AG04450 (cell line): ENCODE measurements around the gene TBX19. TPM values are rescaled to one million over a fixed set of nuclear protein-coding genes. Genes with fewer than 3 reads are reported as not detected.

Source experiments
- CTCF ChIA-PET: fragments of 300-600, 350-600 bp; formaldehyde crosslinking; extraction: SDS; loops from one replicate; lab custom pipeline; 2022; ENCODE audit warnings: antibody characterized with exemption, inconsistent platforms; lab: Charles Lee
- POLR2A ChIA-PET: fragments of 350-600 bp; formaldehyde crosslinking; extraction: SDS; loops from one replicate; lab custom pipeline; 2021; ENCODE audit warnings: antibody characterized with exemption, inconsistent platforms; lab: Yijun Ruan, JAX
- DNase-seq: peaks from one replicate; pipeline ENCODE4 v3.0.0-alpha.2; 2011; ENCODE audit warnings: low read depth, low spot score
- H3K27ac ChIP-seq: one replicate; pipeline ENCODE4 v1.5.1; 2012; ENCODE audit warnings: low read depth, low read length, control low read depth
- H3K27me3 ChIP-seq: one replicate; pipeline ENCODE4 v1.6.0; 2012; ENCODE audit warnings: low read length; ENCODE audit not compliant: control insufficient read depth, insufficient read depth
- H3K4me3 ChIP-seq: 2 replicates; pipeline ENCODE4 v1.5.1; 2011; ENCODE audit warnings: mild to moderate bottlenecking, low read depth, low read length, control low read depth
- H3K9me3 ChIP-seq: 2 replicates; pipeline ENCODE4 v1.5.1; 2012; ENCODE audit warnings: low read length; ENCODE audit not compliant: control insufficient read depth, insufficient read depth
- CTCF ChIP-seq: IDR thresholded peaks from 2 replicates; pipeline ENCODE4 v1.5.1; 2011; ENCODE audit warnings: low read depth, low read length, control low read depth, inconsistent platforms
- polyA plus RNA-seq: library from polyadenylated mRNA; depleted of rRNA; stranded (reverse); fragments of >200 nt; gene quantifications from 2 replicates; pipeline ENCODE4 v1.2.3, GENCODE V29; 2011

TBX19 gene
- polyA plus RNA-seq, 1 experiment, result 1.3 TPM

- H3K9me3 ChIP-seq, result no peaks in the 10 kb centered on the region
- ChIA-PET CTCF (interaction anchor here (0.9 to 1.9 kb wide), 3 partner anchors 11 to 164 kb away, joined by 4 to 11 read pairs (median 4); no protein-coding TSS in a partner anchor), POLR2A (no interaction called here)
- H3K27ac ChIP-seq, result no peak overlapping the region
- no peak for DNase-seq
- no peak for TF ChIP-seq CTCF
- H3K4me3 ChIP-seq, result no peak overlapping the region
- no peaks in the 10 kb centered on the region for H3K27me3 ChIP-seq
Measured at GRCh38 chr1:168246506-168246905, 34.2 kb upstream of the TBX19 start.

GRCh38 chr1:168252204-168252733, 28.4 kb upstream of the TBX19 start:
- H3K4me3 ChIP-seq, result no peak overlapping the region
- no peaks in the 10 kb centered on the region for H3K27me3 ChIP-seq
- CTCF ChIA-PET, result interaction anchor here (1.1 to 2.4 kb wide), 2 partner anchors 17 to 90 kb away, joined by 4 to 9 read pairs; no protein-coding TSS in a partner anchor
- no peak overlapping the region for H3K27ac ChIP-seq
- peaks cover 8% of the 10 kb centered on the region; the same call in 1 of the 2 replicates for H3K9me3 ChIP-seq
- no peak for TF ChIP-seq CTCF
- POLR2A ChIA-PET, result no interaction called here
- no peak for DNase-seq

GRCh38 chr1:168256164-168256563, 24.5 kb upstream of the TBX19 start:
- Histone ChIP-seq H3K9me3 (peaks cover 8% of the 10 kb centered on the region; the same call in 1 of the 2 replicates), H3K27me3 (no peaks in the 10 kb centered on the region), H3K4me3 (no peak overlapping the region), H3K27ac (no peak overlapping the region)
- TF ChIP-seq CTCF, result no peak
- POLR2A ChIA-PET, result no interaction called here
- CTCF ChIA-PET, result interaction anchor here (1.0 kb wide), 1 partner anchor 111 kb away, joined by 3 read pairs; no protein-coding TSS in a partner anchor
- DNase-seq, result no peak

- no peaks in the 10 kb centered on the region for H3K27me3 ChIP-seq
- H3K4me3 ChIP-seq, result no peak overlapping the region
- no peak overlapping the region for H3K27ac ChIP-seq
- no peak for DNase-seq
- no peak for TF ChIP-seq CTCF
- ChIA-PET POLR2A (no interaction called here), CTCF (interaction anchor here (0.8 to 1.0 kb wide), 3 partner anchors 19 to 22 kb away, joined by 3 to 4 read pairs (median 3); no protein-coding TSS in a partner anchor)
- H3K9me3 ChIP-seq, result peaks cover 8% of the 10 kb centered on the region; the same call in 1 of the 2 replicates
Measured at GRCh38 chr1:168257397-168257796, 23.3 kb upstream of the TBX19 start.

GRCh38 chr1:168259567-168259966, 21.1 kb upstream of the TBX19 start:
- H3K9me3 ChIP-seq, result peaks cover 8% of the 10 kb centered on the region; the same call in 1 of the 2 replicates
- no peak overlapping the region for H3K27ac ChIP-seq
- no peak for DNase-seq
- TF ChIP-seq CTCF, result no peak
- no peak overlapping the region for H3K4me3 ChIP-seq
- no peaks in the 10 kb centered on the region for H3K27me3 ChIP-seq
- CTCF ChIA-PET, result interaction anchor here (0.9 kb wide), 1 partner anchor 24 kb away, joined by 3 read pairs; no protein-coding TSS in a partner anchor
- POLR2A ChIA-PET, result no interaction called here
